H1 (cell line): ENCODE data around the gene ACOT11. TPM values are rescaled to one million over a fixed set of nuclear protein-coding genes. Genes with fewer than 3 reads are reported as not detected.

ENCODE experiments used
- CTCF ChIA-PET: fragments of 300-600 bp; sonication (Branson Sonifier 250); formaldehyde crosslinking; loops from one replicate; lab custom pipeline; 2021; ENCODE audit not compliant: partially characterized antibody; lab: Charles Lee
- POLR2A ChIA-PET: fragments of 300-600 bp; sonication (Branson Sonifier 250); formaldehyde crosslinking; loops from one replicate; lab custom pipeline; 2021; ENCODE audit warnings: inconsistent platforms; ENCODE audit not compliant: partially characterized antibody; lab: Charles Lee
- DNase-seq, 2 experiments: peaks; one replicate each; pipeline versions ENCODE4 v3.0.0 to v3.0.0-alpha.2; 2010 to 2022; ENCODE audit warnings: low spot score in 2 of 2, low read depth in 1 of 2, mixed read lengths in 1 of 2
- FAIRE-seq: peaks from 2 replicates; lab custom pipeline; 2011; peaks lifted over from hg19 to GRCh38; lab: Jason Lieb, UNC
- H2AFZ ChIP-seq: 2 replicates; pipeline ENCODE4 v1.8.1; 2012; ENCODE audit warnings: low read length, inconsistent platforms
- H2AK5ac ChIP-seq: 2 replicates; pipeline ENCODE4 v1.6.1; 2013; ENCODE audit warnings: low read depth, low read length
- H2BK120ac ChIP-seq: replicated peaks from 2 replicates; pipeline ENCODE3; 2013; ENCODE audit warnings: low read depth, low read length, inconsistent platforms
- H2BK12ac ChIP-seq: 2 replicates; pipeline ENCODE4 v1.6.1; 2013; ENCODE audit warnings: low read depth, low read length
- H2BK15ac ChIP-seq: 2 replicates; pipeline ENCODE4 v1.6.1; 2013; ENCODE audit warnings: low read length
- H2BK20ac ChIP-seq: 2 replicates; pipeline ENCODE4 v1.6.1; 2013; ENCODE audit warnings: low read length
- H2BK5ac ChIP-seq: 2 replicates; pipeline ENCODE4 v1.6.1; 2013; ENCODE audit warnings: low read depth, low read length
- H3K14ac ChIP-seq: 2 replicates; pipeline ENCODE4 v1.6.1; 2013; ENCODE audit warnings: inconsistent platforms; ENCODE audit not compliant: insufficient read length
- H3K18ac ChIP-seq: 2 replicates; pipeline ENCODE4 v1.6.1; 2013; ENCODE audit warnings: low read length; ENCODE audit errors: extremely low read depth
- H3K23ac ChIP-seq: 2 replicates; pipeline ENCODE4 v1.6.1; 2013; ENCODE audit warnings: inconsistent platforms; ENCODE audit not compliant: insufficient read length
- H3K23me2 ChIP-seq: 2 replicates; pipeline ENCODE4 v1.6.1; 2013; ENCODE audit warnings: low read depth, low read length
- H3K27ac ChIP-seq: 2 replicates; pipeline ENCODE4 v1.6.1; 2011; ENCODE audit warnings: low read depth, low read length, inconsistent platforms
- H3K27me3 ChIP-seq, 4 experiments: replicated peaks in 1 of 4; 1 replicate in 1 of 4; 2 replicates in 3 of 4; pipeline versions ENCODE4 v1.6.1 to v1.8.1; 2011 to 2013; ENCODE audit warnings: low read length in 3 of 4, mild to moderate bottlenecking in 3 of 4, inconsistent platforms in 2 of 4, mixed read lengths in 2 of 4, moderate library complexity in 1 of 4; ENCODE audit not compliant: control insufficient read depth in 3 of 4, insufficient read depth in 3 of 4; ENCODE audit errors: extremely low read depth in 1 of 4
- H3K36me3 ChIP-seq, 4 experiments: 2 replicates each; pipeline versions ENCODE4 v1.6.1 to v1.8.1; 2011 to 2013; ENCODE audit warnings: mild to moderate bottlenecking in 4 of 4, low read length in 3 of 4, moderate library complexity in 2 of 4, control low read depth in 1 of 4, inconsistent platforms in 1 of 4; ENCODE audit not compliant: insufficient read depth in 4 of 4, control insufficient read depth in 2 of 4
- H3K4ac ChIP-seq: replicated peaks from 2 replicates; pipeline ENCODE3; 2013; ENCODE audit warnings: low read length, low read depth, mixed read lengths, inconsistent platforms; ENCODE audit not compliant: insufficient read length
- H3K4me1 ChIP-seq, 4 experiments: replicated peaks in 1 of 4; 1 replicate in 1 of 4; 2 replicates in 3 of 4; pipeline versions ENCODE4 v1.6.1 to v1.8.1; 2011 to 2013; ENCODE audit warnings: low read length in 3 of 4, inconsistent platforms in 2 of 4, mixed read lengths in 1 of 4; ENCODE audit not compliant: insufficient read depth in 4 of 4, control insufficient read depth in 3 of 4
- H3K4me2 ChIP-seq, 2 experiments: 2 replicates each; pipeline versions ENCODE4 v1.6.1 to v1.8.1; 2011 to 2013; ENCODE audit warnings: low read depth in 2 of 2, low read length in 2 of 2, control low read depth in 1 of 2, inconsistent platforms in 1 of 2, mild to moderate bottlenecking in 1 of 2; ENCODE audit not compliant: insufficient read depth in 1 of 2
- H3K4me3 ChIP-seq, 4 experiments: fragments of 200-600, 300-600 bp in 1 of 4; sonication (generic), shearing (Covaris generic), sonication (Bioruptor Twin) in 1 of 4; 2 replicates each; pipeline versions ENCODE4 v1.5.1 to v1.8.1; 2011 to 2016; ENCODE audit warnings: low read length in 4 of 4, low read depth in 3 of 4, control low read depth in 2 of 4, inconsistent platforms in 2 of 4, mild to moderate bottlenecking in 2 of 4, mixed read lengths in 1 of 4, moderate library complexity in 1 of 4; ENCODE audit not compliant: insufficient read depth in 2 of 4; ENCODE audit errors: extremely low read depth in 1 of 4
- H3K56ac ChIP-seq: replicated peaks from 2 replicates; pipeline ENCODE3; 2013; ENCODE audit warnings: low read depth, mild to moderate bottlenecking, mixed read lengths, low read length, inconsistent platforms; ENCODE audit not compliant: insufficient read length
- H3K79me1 ChIP-seq: 2 replicates; pipeline ENCODE4 v1.6.1; 2013; ENCODE audit warnings: low read depth, low read length, control low read depth
- H3K79me2 ChIP-seq, 2 experiments: 2 replicates each; pipeline versions ENCODE4 v1.6.1 to v1.8.1; 2012 to 2013; ENCODE audit warnings: low read length in 2 of 2, mild to moderate bottlenecking in 2 of 2, inconsistent platforms in 1 of 2; ENCODE audit not compliant: insufficient read depth in 2 of 2, control insufficient read depth in 1 of 2
- H3K9ac ChIP-seq, 4 experiments: replicated peaks in 1 of 4; 1 replicate in 1 of 4; 2 replicates in 3 of 4; pipeline versions ENCODE4 v1.6.1 to v1.8.1; 2011 to 2013; ENCODE audit warnings: low read depth in 3 of 4, low read length in 3 of 4, control low read depth in 2 of 4, mild to moderate bottlenecking in 2 of 4, moderate library complexity in 2 of 4, inconsistent platforms in 1 of 4; ENCODE audit errors: extremely low read depth in 1 of 4
- H3K9me3 ChIP-seq, 2 experiments: 2 replicates each; pipeline versions ENCODE4 v1.6.1 to v1.8.1; 2012 to 2013; ENCODE audit warnings: mild to moderate bottlenecking in 2 of 2, moderate library complexity in 2 of 2, control low read depth in 1 of 2, inconsistent platforms in 1 of 2, low read depth in 1 of 2, low read length in 1 of 2, mixed read lengths in 1 of 2; ENCODE audit not compliant: insufficient read depth in 2 of 2
- H4K20me1 ChIP-seq, 2 experiments: replicated peaks in 1 of 2; 2 replicates each; pipeline versions ENCODE3 to v1.8.1; 2011 to 2013; ENCODE audit warnings: inconsistent platforms in 2 of 2, low read length in 2 of 2, mild to moderate bottlenecking in 1 of 2; ENCODE audit not compliant: insufficient read depth in 2 of 2, control insufficient read depth in 1 of 2
- H4K5ac ChIP-seq: 2 replicates; pipeline ENCODE4 v1.6.1; 2013; ENCODE audit warnings: low read length, low read depth, mixed read lengths, inconsistent platforms; ENCODE audit not compliant: insufficient read length
- H4K8ac ChIP-seq: 2 replicates; pipeline ENCODE4 v1.8.0; 2013; ENCODE audit warnings: mild to moderate bottlenecking, moderate library complexity, low read length, inconsistent platforms; ENCODE audit not compliant: insufficient read depth; ENCODE audit errors: extremely low read depth
- H4K91ac ChIP-seq: replicated peaks from 2 replicates; pipeline ENCODE3; 2013; ENCODE audit warnings: low read length, mixed read lengths, inconsistent platforms; ENCODE audit not compliant: insufficient read length
- CBX5 ChIP-seq: fragments of 300-800, 300-1000 bp; sonication (generic); IDR thresholded peaks from 2 replicates; pipeline ENCODE4 v1.7.1; 2016; ENCODE audit warnings: antibody characterized with exemption, low read length, low read depth
- KDM1A ChIP-seq: fragments of 200-600, 300-600 bp; sonication (generic); IDR thresholded peaks from 2 replicates; pipeline ENCODE4 v1.7.1; 2016; ENCODE audit warnings: mild to moderate bottlenecking, low read length, borderline replicate concordance
- TBP ChIP-seq: IDR thresholded peaks from 2 replicates; pipeline ENCODE4 v1.6.1; 2011; ENCODE audit warnings: low read depth, low read length, improper control_type of control experiment
- WGBS, 2 experiments: shearing (Covaris generic) in 1 of 2; methylation state at CpG; one replicate each; pipeline versions ENCODE4 v1.1.6 to v1.1.7; 2013 to 2015; ENCODE audit warnings: low lambda C conversion rate in 2 of 2, mixed read lengths in 2 of 2, inconsistent platforms in 1 of 2, low coverage in 1 of 2, missing lambda C conversion rate in 1 of 2; ENCODE audit not compliant: insufficient replicate concordance in 2 of 2, insufficient coverage in 1 of 2, insufficient read length in 1 of 2; ENCODE audit errors: extremely low coverage in 1 of 2, missing lambda C conversion rate in 1 of 2; 5-methylcytosine and 5-hydroxymethylcytosine counted together
- polyA plus RNA-seq, 7 experiments: library from polyadenylated mRNA; depleted of rRNA in 3 of 7; stranded (reverse) in 5 of 7; unstranded in 2 of 7; fragments of >200 nt in 5 of 7; fragments of 200-250 nt in 2 of 7; gene quantifications; 1 replicate in 5 of 7; 2 replicates in 1 of 7; 4 replicates in 1 of 7; pipeline versions ENCODE4 v1.2.1 to v1.2.3, GENCODE V29; 2011 to 2013; ENCODE audit warnings: missing spikeins in 2 of 7, mixed read lengths in 2 of 7
- total RNA-seq: library from RNA; stranded (reverse); fragmentation: NEBNext Ultra II Directional; extraction: Animal tissue kit (Norgen Biotek cat#: 25700); gene quantifications from 2 replicates; pipeline ENCODE4 v1.2.1, GENCODE V29; 2021
- TF ChIP-seq, protein P1 (sequence below): IDR thresholded peaks from 2 replicates; pipeline ENCODE4 v1.6.1; 2012; ENCODE audit warnings: low read length, inconsistent platforms

Gene ACOT11
- total and polyA plus RNA-seq, 2 of the 8 experiments (the other 6 are each of a cell fraction or from before 2014, with no cell fraction given): 3.8 to 4.5 TPM

DNA sequence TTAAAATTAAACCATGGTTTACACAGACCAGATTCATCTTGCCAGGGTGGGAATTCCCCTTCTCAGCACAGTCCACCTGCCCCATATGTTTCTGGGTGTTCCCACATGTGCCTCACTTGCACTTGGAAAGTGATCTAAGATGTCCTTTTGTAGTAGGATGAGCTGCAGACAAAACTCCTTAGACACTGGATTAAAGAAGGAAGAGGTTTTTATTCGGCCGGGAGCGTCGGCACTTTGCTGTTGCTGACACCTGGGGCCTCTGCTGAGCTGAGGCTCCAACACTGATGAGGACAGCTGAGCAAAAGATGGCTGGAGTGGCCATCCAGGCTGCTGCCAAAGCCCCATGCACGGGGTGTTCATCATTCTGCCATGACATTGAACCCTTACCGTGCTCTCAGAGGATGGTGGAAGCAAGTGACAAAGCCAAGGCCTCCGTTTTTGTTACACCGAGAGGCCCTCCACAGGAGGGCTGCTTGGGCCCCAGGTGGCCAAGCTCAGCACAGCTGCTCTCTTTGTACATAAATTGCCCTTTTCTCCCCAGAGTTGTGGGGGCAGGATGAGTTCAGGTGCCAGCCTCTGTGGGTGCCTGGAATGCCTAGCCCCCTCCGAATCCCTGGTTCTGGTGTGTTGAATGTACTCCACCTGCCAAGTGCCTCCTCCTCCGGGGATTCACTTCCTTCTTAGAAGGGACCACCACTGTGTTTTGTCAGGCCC, 7.3 kb upstream of the ACOT11 start:
- Histone ChIP-seq H2AFZ (no peak overlapping the region), H3K18ac (no peak overlapping the region), H3K4me2 (peak overlapping the region in 1 of 2 experiments; percentile 79; a peak in 2 of 4 replicates), H2BK12ac (peak overlapping the region; percentile 75; the same call in 1 of the 2 replicates), H3K23ac (no peak overlapping the region), H3K36me3 (no peaks in the 10 kb centered on the region), H3K27me3 (no peaks in the 10 kb centered on the region), H3K4me1 (peaks cover 4 to 14% (median 8%) of the 10 kb centered on the region in 4 experiments), H3K23me2 (peaks cover 12% of the 10 kb centered on the region; the same call in 1 of the 2 replicates), H3K4me3 (no peak overlapping the region), H3K9me3 (no peaks in the 10 kb centered on the region), H3K56ac (no peak overlapping the region), H3K9ac (no peak overlapping the region), H4K20me1 (no peaks in the 10 kb centered on the region), H4K5ac (no peak overlapping the region), H2BK20ac (peak overlapping the region; percentile 61; the same call in 1 of the 2 replicates), H2BK15ac (no peak overlapping the region), H3K4ac (no peak overlapping the region), H3K14ac (no peak overlapping the region), H3K79me1 (no peaks in the 10 kb centered on the region), H4K8ac (no peak overlapping the region), H2AK5ac (no peak overlapping the region), H3K79me2 (no peaks in the 10 kb centered on the region), H2BK5ac (peak overlapping the region; percentile 52; the same call in 1 of the 2 replicates), H2BK120ac (no peak overlapping the region), H3K27ac (no peak overlapping the region), H4K91ac (no peak overlapping the region)
- no peak for FAIRE-seq
- DNase-seq: no peak
- POLR2A ChIA-PET: interaction anchor here (1.4 to 3.6 kb wide), 2 partner anchors 25 to 39 kb away, joined by 4 to 11 read pairs; no protein-coding TSS in a partner anchor
- TF ChIP-seq KDM1A: peak; percentile 37; the same call in 1 of the 2 replicates
- TF ChIP-seq TBP: no peak
- TF ChIP-seq, protein P1, sequence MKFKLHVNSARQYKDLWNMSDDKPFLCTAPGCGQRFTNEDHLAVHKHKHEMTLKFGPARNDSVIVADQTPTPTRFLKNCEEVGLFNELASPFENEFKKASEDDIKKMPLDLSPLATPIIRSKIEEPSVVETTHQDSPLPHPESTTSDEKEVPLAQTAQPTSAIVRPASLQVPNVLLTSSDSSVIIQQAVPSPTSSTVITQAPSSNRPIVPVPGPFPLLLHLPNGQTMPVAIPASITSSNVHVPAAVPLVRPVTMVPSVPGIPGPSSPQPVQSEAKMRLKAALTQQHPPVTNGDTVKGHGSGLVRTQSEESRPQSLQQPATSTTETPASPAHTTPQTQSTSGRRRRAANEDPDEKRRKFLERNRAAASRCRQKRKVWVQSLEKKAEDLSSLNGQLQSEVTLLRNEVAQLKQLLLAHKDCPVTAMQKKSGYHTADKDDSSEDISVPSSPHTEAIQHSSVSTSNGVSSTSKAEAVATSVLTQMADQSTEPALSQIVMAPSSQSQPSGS: no peak
- no peak for TF ChIP-seq CBX5
- 70% methylated on average over 10 of the region's 10 CpGs; no CpG with 5 or more reads in 1 of the 2 experiments for WGBS, 2 experiments
- CTCF ChIA-PET: interaction anchor here (0.5 to 2.6 kb wide), 7 partner anchors 8 to 56 kb away, joined by 3 to 9 read pairs (median 3); no protein-coding TSS in a partner anchor
